ENCODE results near the gene KLHL9. TPM values are rescaled to one million over a fixed set of nuclear protein-coding genes. Genes with fewer than 3 reads are reported as not detected.

KLHL9 gene
- total RNA-seq, 2 experiments from 2014 or later: 17.0 to 18.0 TPM

DNA sequence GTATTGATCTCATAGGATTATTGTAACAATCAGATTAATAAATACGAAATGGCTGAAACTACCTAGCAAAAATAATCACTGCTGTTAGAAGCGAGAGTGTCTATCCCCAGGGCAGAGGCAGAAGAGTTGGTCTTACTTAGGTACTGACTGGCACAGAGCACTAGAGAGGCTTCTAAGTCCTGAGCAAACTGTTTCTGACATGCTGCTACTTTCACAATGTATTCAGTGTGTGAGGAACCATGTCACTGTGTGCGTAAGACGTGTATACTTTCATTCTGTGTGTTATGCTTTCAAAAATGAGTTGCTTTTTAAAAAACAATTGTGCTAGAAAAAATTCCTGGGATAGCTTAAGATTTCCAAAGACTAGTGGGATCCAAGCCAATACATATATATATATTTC lies 5.5 kb upstream of the KLHL9 start:
- no peaks in the 10 kb centered on the region for H3K9me3 Mint-ChIP-seq
- ChIA-PET POLR2A (no interaction called here), CTCF (interaction anchor here (1.0 to 1.6 kb wide), 2 partner anchors 22 to 55 kb away, joined by 3 to 7 read pairs; no protein-coding TSS in a partner anchor)
- H3K4me3 Mint-ChIP-seq: no peak overlapping the region
- DNase-seq: no peak
- H3K27ac Mint-ChIP-seq: no peak overlapping the region
- peaks cover 4% of the 10 kb centered on the region for H3K4me1 Mint-ChIP-seq
- peaks cover 44% of the 10 kb centered on the region for H3K27me3 Mint-ChIP-seq
- H3K36me3 Mint-ChIP-seq (ENCODE audit: low read depth): no peaks in the 10 kb centered on the region

DNA sequence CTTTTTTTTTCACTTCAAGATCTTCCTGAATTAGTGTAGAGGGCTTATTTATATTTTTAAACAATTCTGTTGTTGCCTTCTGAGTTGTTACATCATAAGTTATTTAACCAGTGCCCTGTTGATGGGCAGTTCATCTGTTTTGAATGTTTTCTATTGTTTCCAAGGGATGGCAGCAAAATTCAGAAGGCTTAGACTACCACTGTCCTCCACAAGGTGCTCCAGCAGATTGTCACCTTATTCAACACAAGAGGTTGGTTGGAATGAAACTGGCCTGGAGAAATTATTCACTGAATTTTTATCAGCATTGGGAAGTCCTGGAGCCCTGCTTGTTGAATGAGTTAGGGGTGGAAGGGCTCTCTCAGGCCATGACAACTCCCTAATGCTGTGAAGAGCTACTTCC lies 1.3 kb upstream of the KLHL9 start:
- H3K4me3 Mint-ChIP-seq: no peak overlapping the region
- DNase-seq: no peak
- no peaks in the 10 kb centered on the region for H3K9me3 Mint-ChIP-seq
- H3K4me1 Mint-ChIP-seq: peaks cover 37% of the 10 kb centered on the region
- peaks cover 17% of the 10 kb centered on the region for H3K27me3 Mint-ChIP-seq
- POLR2A ChIA-PET: no interaction called here
- CTCF ChIA-PET: interaction anchor here (1.5 kb wide), 1 partner anchor 60 kb away, joined by 5 read pairs; no protein-coding TSS in a partner anchor
- no peak overlapping the region for H3K27ac Mint-ChIP-seq
- H3K36me3 Mint-ChIP-seq (ENCODE audit: low read depth): peaks cover 25% of the 10 kb centered on the region

DNA sequence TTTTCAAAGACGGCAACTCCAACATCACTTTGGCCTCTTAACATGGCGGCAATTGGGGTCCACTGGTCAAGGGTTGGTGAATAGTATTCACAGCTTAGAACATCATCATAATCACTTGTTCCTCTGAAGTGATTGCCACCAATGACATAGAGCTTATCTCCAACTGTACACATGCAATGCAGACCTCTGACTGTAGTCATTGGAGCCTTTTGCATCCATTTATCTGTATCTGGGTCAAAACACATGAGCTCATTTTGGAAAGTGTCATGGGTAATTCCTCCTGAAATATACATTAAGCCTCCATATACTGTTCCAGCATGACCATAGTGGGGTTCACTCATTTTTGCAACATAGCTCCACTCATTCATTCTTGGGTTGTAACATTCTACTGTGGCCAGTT lies 2.0 kb downstream of the KLHL9 start:
- peaks cover 56% of the 10 kb centered on the region for H3K4me1 Mint-ChIP-seq
- no peak overlapping the region for H3K27ac Mint-ChIP-seq
- peak overlapping the region; percentile 85 for H3K4me3 Mint-ChIP-seq
- H3K36me3 Mint-ChIP-seq (ENCODE audit: low read depth): peaks cover 34% of the 10 kb centered on the region
- no peak for DNase-seq
- H3K9me3 Mint-ChIP-seq: no peaks in the 10 kb centered on the region
- ChIA-PET CTCF (interaction anchor here (1.7 to 4.0 kb wide), 3 partner anchors 11 to 150 kb away, joined by 3 to 39 read pairs (median 9); no protein-coding TSS in a partner anchor), POLR2A (interaction anchor here (1.0 to 2.4 kb wide), 3 partner anchors 10 to 24 kb away, joined by 4 to 13 read pairs (median 5); no protein-coding TSS in a partner anchor)
- H3K27me3 Mint-ChIP-seq: peaks cover 5% of the 10 kb centered on the region

DNA sequence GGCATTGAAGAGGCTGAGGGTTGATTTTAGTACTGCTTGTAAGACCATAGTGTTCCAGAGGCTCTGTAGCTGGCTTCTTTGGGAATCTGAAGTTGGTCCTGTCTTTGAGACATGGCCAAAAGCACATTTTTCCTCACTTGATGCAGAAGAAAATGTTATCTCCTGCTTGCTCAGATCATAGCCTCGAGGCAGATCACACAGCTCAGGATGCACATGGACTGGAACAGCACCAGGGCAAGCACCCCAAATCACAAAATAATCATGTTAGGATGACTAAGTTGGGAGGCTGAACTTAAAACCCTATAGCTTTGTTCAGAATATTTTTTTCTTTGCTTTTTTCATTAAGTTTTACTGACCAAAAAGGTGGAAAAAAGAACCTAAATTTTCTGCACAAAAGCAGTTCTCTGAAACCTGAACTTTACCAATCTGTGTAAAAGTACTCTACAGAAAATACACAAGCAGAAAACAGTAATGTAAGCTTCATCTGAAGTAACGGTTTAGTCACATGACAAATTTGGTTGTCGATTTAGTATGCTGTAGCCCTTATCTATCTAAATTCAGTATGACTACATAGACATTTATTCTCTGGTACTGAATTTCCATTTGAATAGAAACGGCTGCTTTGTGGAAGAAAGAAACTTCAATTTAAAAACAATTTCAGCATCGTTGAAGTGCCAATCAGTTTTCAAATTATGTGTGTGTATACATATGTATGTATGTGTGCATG lies 3.4 kb downstream of the KLHL9 start:
- Mint-ChIP-seq H3K9me3 (no peaks in the 10 kb centered on the region), H3K36me3 (ENCODE audit: low read depth) (peaks cover 38% of the 10 kb centered on the region), H3K27ac (no peak overlapping the region), H3K4me1 (peaks cover 59% of the 10 kb centered on the region), H3K4me3 (peak overlapping the region; percentile 10), H3K27me3 (peaks cover 2% of the 10 kb centered on the region)
- ChIA-PET CTCF (interaction anchor here (4.0 kb wide), 1 partner anchor 63 kb away, joined by 39 read pairs; no protein-coding TSS in a partner anchor), POLR2A (no interaction called here)
- DNase-seq: no peak

DNA sequence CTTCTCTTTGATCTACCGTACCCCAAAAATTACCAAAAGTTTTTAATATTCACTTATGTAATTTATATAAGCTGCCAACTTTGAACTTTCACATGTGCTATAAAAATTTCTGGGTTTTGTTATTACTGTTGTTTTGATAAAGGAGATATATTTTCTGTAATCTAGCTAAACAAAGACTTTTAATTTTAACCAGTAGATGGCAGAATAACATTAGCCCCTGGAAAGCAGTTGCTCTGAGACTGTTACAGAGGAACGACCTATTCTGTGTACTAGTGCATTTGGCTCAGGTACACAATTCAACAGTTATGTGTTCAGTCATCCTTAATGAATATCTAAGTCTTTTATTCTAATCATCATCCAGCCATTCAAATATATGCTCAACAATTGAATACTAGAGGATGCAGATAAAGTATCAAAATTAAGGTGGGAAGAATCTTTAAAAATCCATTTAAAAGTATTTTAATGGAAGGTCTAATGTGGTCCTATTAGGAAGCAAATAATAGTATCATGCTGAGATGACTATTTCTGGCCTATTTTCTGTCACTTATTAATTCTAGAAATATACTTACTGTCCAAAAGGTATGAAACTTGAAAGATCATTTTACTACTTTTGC lies 8.6 kb downstream of the KLHL9 start:
- no peak for DNase-seq
- Mint-ChIP-seq H3K27ac (no peak overlapping the region), H3K27me3 (no peaks in the 10 kb centered on the region), H3K9me3 (no peaks in the 10 kb centered on the region), H3K36me3 (ENCODE audit: low read depth) (peaks cover 44% of the 10 kb centered on the region), H3K4me3 (no peak overlapping the region), H3K4me1 (peaks cover 27% of the 10 kb centered on the region)
- ChIA-PET CTCF (interaction anchor here (0.6 to 1.9 kb wide), 33 partner anchors 8 to 461 kb away, joined by 3 to 42 read pairs (median 3); partner anchors contain the start of gene KLHL9), POLR2A (interaction anchor here (1.3 to 2.2 kb wide), 2 partner anchors 8 to 70 kb away, joined by 3 to 14 read pairs; partner anchors contain the start of gene KLHL9)

DNA sequence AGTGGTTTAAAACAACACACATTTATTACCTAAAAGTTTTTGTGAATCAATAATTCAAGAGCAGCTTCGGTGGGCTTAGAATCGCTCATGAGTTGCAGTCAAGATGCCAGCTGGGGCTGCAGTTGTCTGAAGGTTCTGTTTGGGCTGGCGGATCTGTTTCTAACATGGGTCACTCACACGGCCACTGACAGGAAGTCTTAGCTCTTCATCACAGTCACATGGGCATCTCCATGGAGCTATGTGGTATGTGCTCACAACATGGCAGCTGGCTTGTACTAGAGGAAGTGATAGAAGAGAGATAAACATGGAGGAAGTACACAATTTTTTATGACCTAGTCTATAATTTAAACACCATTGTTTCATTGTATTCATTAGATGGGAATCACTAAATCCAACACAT lies 11.2 kb downstream of the KLHL9 start:
- POLR2A ChIA-PET: interaction anchor here (0.8 to 1.7 kb wide), 3 partner anchors 9 to 11 kb away, joined by 3 to 5 read pairs (median 4); partner anchors contain the start of gene KLHL9
- DNase-seq: no peak
- CTCF ChIA-PET: interaction anchor here (0.8 to 3.5 kb wide), 5 partner anchors 10 to 142 kb away, joined by 4 to 9 read pairs (median 5); no protein-coding TSS in a partner anchor

DNA sequence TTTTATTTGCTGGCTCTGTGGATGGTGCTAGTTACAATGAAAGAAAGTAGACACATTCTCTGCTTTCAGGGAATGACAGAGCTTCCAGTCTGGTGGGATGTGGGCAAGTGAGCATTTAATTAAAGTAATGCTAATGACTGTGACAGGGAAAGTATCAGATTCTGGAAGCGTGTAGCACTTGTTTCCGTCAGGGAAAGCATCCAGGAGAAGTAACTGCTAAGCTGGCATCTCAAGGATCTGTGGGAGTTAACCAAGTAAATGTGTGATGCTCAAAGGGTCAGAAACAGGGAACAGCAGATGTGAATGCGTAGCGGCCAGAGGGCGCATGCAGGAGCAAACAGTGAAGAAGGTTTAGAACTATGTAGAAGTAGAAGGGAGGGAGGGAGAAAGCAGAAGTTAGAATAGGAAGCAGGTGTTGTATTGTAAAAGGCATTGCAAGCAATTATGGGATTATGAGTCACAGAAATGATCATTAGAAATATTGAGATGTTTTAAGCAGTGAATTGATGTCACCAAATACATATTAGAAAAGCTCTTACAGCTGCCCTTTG lies 12.2 kb downstream of the KLHL9 start:
- Mint-ChIP-seq H3K4me1 (peaks cover 7% of the 10 kb centered on the region), H3K36me3 (ENCODE audit: low read depth) (peaks cover 35% of the 10 kb centered on the region), H3K4me3 (no peak overlapping the region), H3K9me3 (no peaks in the 10 kb centered on the region), H3K27ac (no peak overlapping the region), H3K27me3 (no peaks in the 10 kb centered on the region)
- ChIA-PET POLR2A (interaction anchor here (1.1 to 1.7 kb wide), 2 partner anchors 10 to 12 kb away, joined by 4 to 5 read pairs; no protein-coding TSS in a partner anchor), CTCF (interaction anchor here (1.4 to 5.5 kb wide), 4 partner anchors 11 to 132 kb away, joined by 4 to 45 read pairs (median 7); no protein-coding TSS in a partner anchor)
- no peak for DNase-seq

More for the DNA sequence above, 11.2 kb downstream of the KLHL9 start:
- no peak overlapping the region for H3K27ac Mint-ChIP-seq
- H3K36me3 Mint-ChIP-seq (ENCODE audit: low read depth): peaks cover 35% of the 10 kb centered on the region
- H3K27me3 Mint-ChIP-seq: no peaks in the 10 kb centered on the region
- no peaks in the 10 kb centered on the region for H3K9me3 Mint-ChIP-seq
- H3K4me3 Mint-ChIP-seq: no peak overlapping the region
- peaks cover 11% of the 10 kb centered on the region for H3K4me1 Mint-ChIP-seq

DNA sequence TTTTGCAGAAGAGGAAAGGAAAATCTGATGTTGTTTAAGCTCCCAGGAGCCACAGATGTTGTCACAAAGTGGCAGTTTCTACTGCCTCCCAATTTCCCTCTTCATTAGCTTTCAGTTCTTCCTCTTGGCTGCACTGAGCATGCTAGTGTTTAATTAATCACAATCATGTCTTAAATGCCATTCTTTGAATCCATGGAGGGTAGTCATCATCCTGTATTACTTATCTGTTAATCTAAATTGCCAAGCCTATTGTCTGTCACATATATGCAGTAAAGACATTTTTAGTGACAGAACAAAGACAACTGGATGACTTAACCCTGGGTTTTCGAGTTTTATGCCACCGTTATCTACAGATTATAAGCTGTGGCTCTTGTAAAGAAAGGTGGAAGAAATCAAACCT lies 14.7 kb downstream of the KLHL9 start:
- Mint-ChIP-seq H3K4me3 (no peak overlapping the region), H3K9me3 (no peaks in the 10 kb centered on the region), H3K27ac (no peak overlapping the region), H3K27me3 (peaks cover 4% of the 10 kb centered on the region), H3K36me3 (ENCODE audit: low read depth) (peaks cover 28% of the 10 kb centered on the region), H3K4me1 (peaks cover 2% of the 10 kb centered on the region)
- ChIA-PET CTCF (interaction anchor here (0.8 to 5.5 kb wide), 4 partner anchors 8 to 135 kb away, joined by 3 to 45 read pairs (median 6); no protein-coding TSS in a partner anchor), POLR2A (interaction anchor here (0.6 kb wide), 1 partner anchor 14 kb away, joined by 3 read pairs; no protein-coding TSS in a partner anchor)
- DNase-seq: no peak

DNA sequence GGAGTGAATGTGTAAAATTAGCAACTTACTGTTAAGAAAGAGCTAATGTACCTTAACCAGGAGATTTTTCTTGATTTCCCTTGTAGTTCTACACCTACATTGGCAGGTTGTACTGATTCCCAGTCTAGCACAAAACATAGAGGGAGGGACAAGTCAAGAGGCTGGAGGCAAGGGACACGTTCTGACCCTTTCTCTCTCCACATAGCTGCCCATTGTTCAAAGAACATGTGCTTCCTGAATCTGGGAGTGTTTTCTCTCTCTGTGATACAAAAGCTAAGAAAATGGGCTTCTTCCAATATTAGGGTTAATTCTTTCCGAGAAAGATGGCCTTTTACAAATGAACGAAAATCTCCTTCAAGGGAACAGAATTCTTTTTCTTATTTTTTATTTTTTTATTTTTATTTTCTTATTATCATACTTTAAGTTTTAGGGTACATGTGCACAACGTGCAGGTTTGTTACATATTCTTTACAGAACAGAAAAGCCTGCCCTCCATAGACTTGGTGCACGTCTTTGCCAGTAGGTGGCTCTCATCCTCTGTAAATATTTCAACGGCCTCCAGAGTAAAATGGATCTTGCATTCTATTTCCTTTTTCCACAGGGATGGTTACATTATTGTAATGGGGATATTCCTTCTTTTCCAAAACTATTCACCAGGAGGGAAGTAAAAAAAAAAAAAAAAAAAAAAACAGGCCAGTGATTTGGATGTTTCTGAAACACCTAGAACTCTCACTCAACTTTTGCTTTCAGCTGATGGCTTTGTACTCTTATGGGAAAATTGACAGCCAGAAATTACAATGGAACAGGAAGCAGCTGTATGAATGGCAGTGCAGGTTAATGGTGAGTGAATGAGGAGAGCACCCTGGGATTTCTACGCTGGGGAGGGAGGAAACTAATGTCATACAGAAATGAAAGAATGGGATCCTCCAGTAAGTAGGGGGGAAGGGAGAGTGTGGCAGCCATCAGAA lies 17.0 kb downstream of the KLHL9 start:
- Mint-ChIP-seq H3K4me3 (no peak overlapping the region), H3K27ac (no peak overlapping the region), H3K4me1 (no peaks in the 10 kb centered on the region), H3K9me3 (no peaks in the 10 kb centered on the region), H3K36me3 (ENCODE audit: low read depth) (peaks cover 12% of the 10 kb centered on the region), H3K27me3 (peaks cover 10% of the 10 kb centered on the region)
- DNase-seq: peak; percentile 38
- POLR2A ChIA-PET: interaction anchor here (0.6 kb wide), 1 partner anchor 47 kb away, joined by 3 read pairs; no protein-coding TSS in a partner anchor
- CTCF ChIA-PET: interaction anchor here (0.6 to 5.5 kb wide), 17 partner anchors 8 to 470 kb away, joined by 3 to 45 read pairs (median 3); partner anchors contain the start of gene IFNA10

DNA sequence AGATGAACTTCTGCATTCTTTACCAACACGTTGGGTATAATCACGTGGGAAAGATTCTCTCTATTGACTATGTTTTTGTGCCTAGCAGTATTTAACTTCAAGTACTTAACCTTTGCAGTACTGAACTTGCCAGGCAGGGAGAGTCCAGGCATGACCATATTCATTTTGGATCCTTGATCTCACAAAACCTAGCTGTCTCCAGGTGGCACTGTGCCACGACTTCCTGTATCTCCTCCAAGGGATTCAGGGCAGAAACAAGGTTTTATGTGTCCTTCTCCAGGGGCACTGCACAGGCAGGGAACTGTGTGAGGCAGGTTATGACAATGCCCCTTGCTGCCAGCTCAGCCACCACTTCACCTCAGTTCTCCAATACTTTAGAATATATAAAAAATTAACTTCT lies 18.3 kb downstream of the KLHL9 start:
- no peak overlapping the region for H3K4me3 Mint-ChIP-seq
- DNase-seq: no peak
- POLR2A ChIA-PET: no interaction called here
- H3K9me3 Mint-ChIP-seq: no peaks in the 10 kb centered on the region
- H3K27me3 Mint-ChIP-seq: peaks cover 10% of the 10 kb centered on the region
- H3K4me1 Mint-ChIP-seq: no peaks in the 10 kb centered on the region
- CTCF ChIA-PET: interaction anchor here (1.1 kb wide), 1 partner anchor 79 kb away, joined by 8 read pairs; no protein-coding TSS in a partner anchor
- no peak overlapping the region for H3K27ac Mint-ChIP-seq
- H3K36me3 Mint-ChIP-seq (ENCODE audit: low read depth): peaks cover 2% of the 10 kb centered on the region

DNA sequence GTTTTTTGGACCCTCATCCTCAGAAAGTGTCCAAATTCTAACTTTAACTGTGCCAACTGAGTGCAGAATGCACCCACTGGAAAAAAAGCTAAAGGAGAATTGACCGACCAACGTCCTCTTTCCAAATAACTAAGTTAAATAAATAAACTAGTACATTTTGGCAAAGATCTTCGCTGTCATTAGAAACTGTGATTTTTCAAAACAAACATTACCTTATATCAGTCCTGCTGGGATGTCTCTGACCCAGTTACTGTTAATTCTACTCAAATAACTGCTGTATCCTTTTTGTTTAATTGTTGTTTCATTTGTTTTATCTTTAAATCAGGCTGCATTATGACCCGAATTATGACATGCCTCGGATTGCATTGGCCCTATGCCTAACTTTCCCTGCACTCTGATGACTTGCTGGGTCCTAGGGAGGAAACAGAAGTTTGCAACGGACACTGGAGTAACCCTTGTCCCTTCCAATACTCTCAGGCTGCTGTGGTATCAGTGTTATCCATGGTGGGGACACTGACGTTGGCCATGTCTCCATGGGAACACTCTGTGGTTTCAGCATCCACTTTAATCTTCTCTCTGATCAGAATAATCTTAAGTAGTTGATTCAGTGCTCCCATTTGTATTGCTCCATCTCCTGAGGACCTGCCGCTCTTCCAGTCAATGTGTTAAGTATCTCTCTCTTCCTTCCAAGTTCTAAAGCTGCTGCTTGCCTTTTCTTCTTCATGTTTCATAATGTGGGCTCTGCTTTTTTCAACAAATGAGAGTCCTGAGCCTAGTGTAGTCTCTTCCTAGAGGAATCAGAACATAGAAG lies 19.0 kb downstream of the KLHL9 start:
- POLR2A ChIA-PET: no interaction called here
- CTCF ChIA-PET: interaction anchor here (1.1 to 1.9 kb wide), 2 partner anchors 10 to 80 kb away, joined by 7 to 9 read pairs (median 8); no protein-coding TSS in a partner anchor
- no peaks in the 10 kb centered on the region for H3K4me1 Mint-ChIP-seq

More for the DNA sequence above, 19.0 kb downstream of the KLHL9 start:
- DNase-seq: no peak
- Mint-ChIP-seq H3K9me3 (no peaks in the 10 kb centered on the region), H3K27me3 (peaks cover 12% of the 10 kb centered on the region), H3K27ac (no peak overlapping the region), H3K36me3 (ENCODE audit: low read depth) (peaks cover 2% of the 10 kb centered on the region), H3K4me3 (no peak overlapping the region)

All from activated CD4-positive, alpha-beta memory T cell treated with anti-CD3 and anti-CD28 coated beads, Interleukin-2, amount 10 ng/mL, durations not matched to agents 7 days and 5 days (primary cell).